ENCODE results near the gene PPP1CB. TPM values are rescaled to one million over a fixed set of nuclear protein-coding genes. Genes with fewer than 3 reads are reported as not detected.

Gene PPP1CB
- total RNA-seq, 2 experiments from 2014 or later, result 48.5 to 144 TPM

GRCh38 chr2:28835781-28836180, 84.2 kb downstream of the PPP1CB start:
- BruUV-seq (replicated peaks), result no TSS peak

GRCh38 chr2:28838971-28839370, 87.3 kb downstream of the PPP1CB start:
- no peaks in the 10 kb centered on the region for H3K79me2 ChIP-seq (ENCODE audit: insufficient read depth, low read depth, low read length)
- H3K36me3 ChIP-seq (ENCODE audit: insufficient read depth, low read length), result no peaks in the 10 kb centered on the region
- no peak for DNase-seq (ENCODE audit: low spot score)
- POLR2A ChIA-PET, result no interaction called here
- H3K9me2 ChIP-seq (ENCODE audit: insufficient read depth, low read length), result no peaks in the 10 kb centered on the region
- H3K4me2 ChIP-seq (ENCODE audit: low read length), result no peak overlapping the region
- no peak overlapping the region for H3K4me3 ChIP-seq (ENCODE audit: low read depth, low read length, poor library complexity, severe bottlenecking)
- no peak overlapping the region for H2AFZ ChIP-seq (ENCODE audit: low read length)
- intact Hi-C loops (cut with micrococcal nuclease; ENCODE audit: unreplicated experiment), result no loop called here
- no TSS peak for BruUV-seq (replicated peaks)
- H3K27ac ChIP-seq (ENCODE audit: low read depth, low read length, poor library complexity, severe bottlenecking), result no peak overlapping the region
- H3K9me3 ChIP-seq (ENCODE audit: low read length), result no peaks in the 10 kb centered on the region
- no peaks in the 10 kb centered on the region for H3K4me1 ChIP-seq (ENCODE audit: insufficient read depth, low read length, poor library complexity, severe bottlenecking)
- CTCF ChIA-PET (ENCODE audit: unreplicated experiment), result no interaction called here
- no peaks in the 10 kb centered on the region for H4K20me1 ChIP-seq (ENCODE audit: insufficient read depth, low read length)
- no peak for TF ChIP-seq EZH2phosphoT487 (IDR thresholded peaks at IDR 0.05; ENCODE audit: borderline replicate concordance, low read depth, low read length)
- TF ChIP-seq, protein P1, sequence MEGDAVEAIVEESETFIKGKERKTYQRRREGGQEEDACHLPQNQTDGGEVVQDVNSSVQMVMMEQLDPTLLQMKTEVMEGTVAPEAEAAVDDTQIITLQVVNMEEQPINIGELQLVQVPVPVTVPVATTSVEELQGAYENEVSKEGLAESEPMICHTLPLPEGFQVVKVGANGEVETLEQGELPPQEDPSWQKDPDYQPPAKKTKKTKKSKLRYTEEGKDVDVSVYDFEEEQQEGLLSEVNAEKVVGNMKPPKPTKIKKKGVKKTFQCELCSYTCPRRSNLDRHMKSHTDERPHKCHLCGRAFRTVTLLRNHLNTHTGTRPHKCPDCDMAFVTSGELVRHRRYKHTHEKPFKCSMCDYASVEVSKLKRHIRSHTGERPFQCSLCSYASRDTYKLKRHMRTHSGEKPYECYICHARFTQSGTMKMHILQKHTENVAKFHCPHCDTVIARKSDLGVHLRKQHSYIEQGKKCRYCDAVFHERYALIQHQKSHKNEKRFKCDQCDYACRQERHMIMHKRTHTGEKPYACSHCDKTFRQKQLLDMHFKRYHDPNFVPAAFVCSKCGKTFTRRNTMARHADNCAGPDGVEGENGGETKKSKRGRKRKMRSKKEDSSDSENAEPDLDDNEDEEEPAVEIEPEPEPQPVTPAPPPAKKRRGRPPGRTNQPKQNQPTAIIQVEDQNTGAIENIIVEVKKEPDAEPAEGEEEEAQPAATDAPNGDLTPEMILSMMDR (conservative IDR thresholded peaks at IDR 0.05; ENCODE audit: low read length), result no peak

More at GRCh38 chr2:28835781-28836180, 84.2 kb downstream of the PPP1CB start:
- H3K9me2 ChIP-seq (ENCODE audit: insufficient read depth, low read length), result no peaks in the 10 kb centered on the region
- DNase-seq (ENCODE audit: low spot score), result no peak
- no peaks in the 10 kb centered on the region for H3K79me2 ChIP-seq (ENCODE audit: insufficient read depth, low read depth, low read length)
- H3K36me3 ChIP-seq (ENCODE audit: insufficient read depth, low read length), result no peaks in the 10 kb centered on the region
- H3K4me2 ChIP-seq (ENCODE audit: low read length), result no peak overlapping the region
- H3K4me3 ChIP-seq (ENCODE audit: low read depth, low read length, poor library complexity, severe bottlenecking), result no peak overlapping the region
- intact Hi-C loops (cut with micrococcal nuclease; ENCODE audit: unreplicated experiment), result no loop called here
- no peaks in the 10 kb centered on the region for H3K9me3 ChIP-seq (ENCODE audit: low read length)
- H4K20me1 ChIP-seq (ENCODE audit: insufficient read depth, low read length), result no peaks in the 10 kb centered on the region
- no peaks in the 10 kb centered on the region for H3K4me1 ChIP-seq (ENCODE audit: insufficient read depth, low read length, poor library complexity, severe bottlenecking)
- TF ChIP-seq EZH2phosphoT487 (IDR thresholded peaks at IDR 0.05; ENCODE audit: borderline replicate concordance, low read depth, low read length), result no peak
- TF ChIP-seq, protein P1 (conservative IDR thresholded peaks at IDR 0.05; ENCODE audit: low read length), result no peak
- no peak overlapping the region for H2AFZ ChIP-seq (ENCODE audit: low read length)
- ChIA-PET CTCF (ENCODE audit: unreplicated experiment) (no interaction called here), POLR2A (interaction anchor here (1.3 kb wide), 1 partner anchor 15 kb away, joined by 7 read pairs; no protein-coding TSS in a partner anchor)
- H3K27ac ChIP-seq (ENCODE audit: low read depth, low read length, poor library complexity, severe bottlenecking), result no peak overlapping the region

GRCh38 chr2:28842042-28842441, 90.4 kb downstream of the PPP1CB start:
- no peak overlapping the region for H3K4me2 ChIP-seq (ENCODE audit: low read length)
- POLR2A ChIA-PET, result interaction anchor here (0.8 to 1.6 kb wide), 2 partner anchors 8 to 13 kb away, joined by 3 to 6 read pairs; no protein-coding TSS in a partner anchor
- no peak overlapping the region for H3K4me3 ChIP-seq (ENCODE audit: low read depth, low read length, poor library complexity, severe bottlenecking)
- CTCF ChIA-PET (ENCODE audit: unreplicated experiment), result no interaction called here
- no peaks in the 10 kb centered on the region for H4K20me1 ChIP-seq (ENCODE audit: insufficient read depth, low read length)
- peaks cover 3% of the 10 kb centered on the region; the same call in 1 of the 2 replicates for H3K36me3 ChIP-seq (ENCODE audit: insufficient read depth, low read length)
- no peaks in the 10 kb centered on the region for H3K4me1 ChIP-seq (ENCODE audit: insufficient read depth, low read length, poor library complexity, severe bottlenecking)
- no peak for DNase-seq (ENCODE audit: low spot score)
- no peak overlapping the region for H3K27ac ChIP-seq (ENCODE audit: low read depth, low read length, poor library complexity, severe bottlenecking)
- no peaks in the 10 kb centered on the region for H3K9me3 ChIP-seq (ENCODE audit: low read length)
- H3K9me2 ChIP-seq (ENCODE audit: insufficient read depth, low read length), result no peaks in the 10 kb centered on the region
- intact Hi-C loops (cut with micrococcal nuclease; ENCODE audit: unreplicated experiment), result no loop called here
- H2AFZ ChIP-seq (ENCODE audit: low read length), result no peak overlapping the region
- TF ChIP-seq, protein P1 (conservative IDR thresholded peaks at IDR 0.05; ENCODE audit: low read length), result no peak
- no TSS peak for BruUV-seq (replicated peaks)
- no peaks in the 10 kb centered on the region for H3K79me2 ChIP-seq (ENCODE audit: insufficient read depth, low read depth, low read length)

Other genes with a start within 250 kb of the PPP1CB start
- 0.77 and 1.1 TPM in 2 replicates for gene SPDYA, start 59.0 kb downstream of the PPP1CB start, total RNA-seq (2014; rRNA removed; shearing (Covaris generic))
- gene SPDYA, start 59.0 kb downstream of the PPP1CB start, total RNA-seq (2022), result 1.2 and 1.7 TPM in 2 replicates
- gene TRMT61B, start 118.5 kb downstream of the PPP1CB start, total RNA-seq (2014; rRNA removed; shearing (Covaris generic)), result 18.3 and 22.7 TPM in 2 replicates
- 17.8 and 20.3 TPM in 2 replicates for gene TRMT61B, start 118.5 kb downstream of the PPP1CB start, total RNA-seq (2022)
- 78.8 and 107 TPM in 2 replicates for gene WDR43, start 142.8 kb downstream of the PPP1CB start, total RNA-seq (2014; rRNA removed; shearing (Covaris generic))
- gene WDR43, start 142.8 kb downstream of the PPP1CB start, total RNA-seq (2022), result 94.0 and 111 TPM in 2 replicates
- 0.03 and 1.6 TPM in 2 replicates for gene TOGARAM2, start 229.5 kb downstream of the PPP1CB start, total RNA-seq (2014; rRNA removed; shearing (Covaris generic))
- not detected in 2 replicates for gene TOGARAM2, start 229.5 kb downstream of the PPP1CB start, total RNA-seq (2022)